HG02759 (cell line): ENCODE data around the gene TMEM30A.

Source experiments
- ATAC-seq: cut with Tn5 transposase; IDR thresholded peaks from one replicate; pipeline ENCODE4 v1.9.1; 2021; ENCODE audit warnings: mild to moderate bottlenecking, moderate library complexity; ENCODE audit not compliant: unreplicated experiment

Gene TMEM30A

GRCh38 chr6:75266716-75267291 is 17.8 kb downstream of the TMEM30A start:
- ATAC-seq = peak; percentile 69

GRCh38 chr6:75263401-75263750 is 21.2 kb downstream of the TMEM30A start:
- ATAC-seq = no peak

- ATAC-seq = no peak
Observed at GRCh38 chr6:75262716-75263400, 21.7 kb downstream of the TMEM30A start.

GRCh38 chr6:75261299-75261698 is 23.3 kb downstream of the TMEM30A start:
- no peak for ATAC-seq

- no peak for ATAC-seq
Observed at GRCh38 chr6:75257343-75258087, 27.1 kb downstream of the TMEM30A start.

- no peak for ATAC-seq
Observed at GRCh38 chr6:75250552-75250951, 34.0 kb downstream of the TMEM30A start.

GRCh38 chr6:75249837-75250236 is 34.8 kb downstream of the TMEM30A start:
- ATAC-seq = no peak

- no peak for ATAC-seq
Observed at GRCh38 chr6:75246386-75246785, 38.2 kb downstream of the TMEM30A start.

- peak; percentile 26 for ATAC-seq
Observed at GRCh38 chr6:75244063-75244584, 40.5 kb downstream of the TMEM30A start.

GRCh38 chr6:75243333-75244062 is 41.1 kb downstream of the TMEM30A start, which contains the start of gene COX7A2:
TSS of gene COX7A2 (minus strand) at chr6:75243801. CDS start at chr6:75243734, 67 bp downstream.
- peak; percentile 95 for ATAC-seq

- no peak for ATAC-seq
Observed at GRCh38 chr6:75236630-75237029, 48.0 kb downstream of the TMEM30A start.

GRCh38 chr6:75235271-75235670 is 49.3 kb downstream of the TMEM30A start:
- no peak for ATAC-seq

- ATAC-seq = no peak
Observed at GRCh38 chr6:75234126-75234865, 50.3 kb downstream of the TMEM30A start.

- no peak for ATAC-seq
Observed at GRCh38 chr6:75233092-75233615, 51.4 kb downstream of the TMEM30A start.

GRCh38 chr6:75230484-75231325 is 53.9 kb downstream of the TMEM30A start:
- no peak for ATAC-seq

- ATAC-seq = no peak
Observed at GRCh38 chr6:75224303-75224926, 60.2 kb downstream of the TMEM30A start.

GRCh38 chr6:75223428-75223827 is 61.2 kb downstream of the TMEM30A start:
- ATAC-seq = no peak

GRCh38 chr6:75222261-75222660 is 62.3 kb downstream of the TMEM30A start:
- ATAC-seq = no peak

- ATAC-seq = no peak
Observed at GRCh38 chr6:75221116-75221515, 63.5 kb downstream of the TMEM30A start.
